ENCODE results near the gene SOX21.

- TF ChIP-seq POLR2A (IDR thresholded peaks at IDR 0.05): no peak
- TF ChIP-seq POLR2AphosphoS5 (IDR thresholded peaks at IDR 0.05): no peak
- TF ChIP-seq CTCF (IDR thresholded peaks at IDR 0.05): no peak
- no peak for TF ChIP-seq EP300 (IDR thresholded peaks at IDR 0.05; ENCODE audit: low read depth)
Observed at GRCh38 chr13:94702181-94703041, 9.9 kb downstream of the SOX21 start.
